Kidney (tissue), 14 donors: Measurements from ENCODE around the gene PLA2G2D. TPM values are rescaled to one million over a fixed set of nuclear protein-coding genes. Genes with fewer than 3 reads are reported as not detected.

Source experiments
- DNase-seq, 5 donors: peaks; one replicate each; pipeline ENCODE4 v3.0.0-alpha.2; 2013 to 2020
- FAIRE-seq: peaks from 2 replicates; lab custom pipeline; 2012; peaks lifted over from hg19 to GRCh38; lab: Jason Lieb, UNC
- H3K27ac ChIP-seq, 2 donors: one replicate each; pipeline ENCODE4 v1.7.0; 2013; ENCODE audit warnings: low read depth in 2 of 2, low read length in 2 of 2, inconsistent platforms in 1 of 2
- H3K27me3 ChIP-seq: one replicate; pipeline ENCODE4 v1.7.1; 2013; ENCODE audit warnings: low read length, inconsistent platforms; ENCODE audit not compliant: control insufficient read depth, insufficient read depth
- H3K36me3 ChIP-seq, 3 donors: one replicate each; pipeline versions ENCODE4 v1.7.0 to v1.7.1; 2013; ENCODE audit warnings: low read length in 3 of 3, control low read depth in 1 of 3, inconsistent platforms in 1 of 3; ENCODE audit not compliant: insufficient read depth in 3 of 3, control insufficient read depth in 2 of 3
- H3K4me1 ChIP-seq, 3 donors: one replicate each; pipeline versions ENCODE4 v1.7.0 to v1.7.1; 2013; ENCODE audit warnings: low read length in 3 of 3, inconsistent platforms in 1 of 3, low read depth in 1 of 3; ENCODE audit not compliant: control insufficient read depth in 2 of 3, insufficient read depth in 2 of 3
- H3K4me3 ChIP-seq, 3 donors: one replicate each; pipeline versions ENCODE4 v1.7.0 to v1.8.1; 2013; ENCODE audit warnings: low read length in 3 of 3, control low read depth in 1 of 3, inconsistent platforms in 1 of 3
- H3K9ac ChIP-seq, 3 donors: one replicate each; pipeline versions ENCODE4 v1.7.0 to v1.7.1; 2013; ENCODE audit warnings: low read length in 3 of 3, control low read depth in 1 of 3, inconsistent platforms in 1 of 3
- H3K9me3 ChIP-seq, 3 donors: one replicate each; pipeline versions ENCODE4 v1.7.0 to v1.7.1; 2013; ENCODE audit warnings: low read length in 3 of 3, control low read depth in 1 of 3, inconsistent platforms in 1 of 3; ENCODE audit not compliant: control insufficient read depth in 2 of 3, insufficient read depth in 1 of 3
- intact Hi-C: fragments of 100-400 bp; cut with DNase I; formaldehyde crosslinking; loops from one replicate; pipeline ENCODE4 v1.11.1; 2022
- polyA plus RNA-seq: library from polyadenylated mRNA; stranded (reverse); fragments of 350-450 nt; fragmentation: Illumina TruSeq; extraction: RNeasy Lipid Tissue Mini Kit (QIAGEN cat#74804); gene quantifications from one replicate; pipeline ENCODE4 v1.2.3, GENCODE V29; 2014; ENCODE audit warnings: low read depth, low replicate concordance; ENCODE audit not compliant: insufficient read depth
- total RNA-seq: library from RNA; stranded (reverse); fragmentation: NEBNext Ultra II Directional; extraction: Animal tissue kit (Norgen Biotek cat#: 25700); gene quantifications from one replicate; pipeline ENCODE4 v1.2.1, GENCODE V29; 2021
- TF ChIP-seq, protein P1 (sequence below): IDR thresholded peaks from 3 replicates; pipeline ENCODE4 v1.5.1; 2012; ENCODE audit warnings: mild to moderate bottlenecking, moderate library complexity, borderline replicate concordance; ENCODE audit not compliant: insufficient read depth; ENCODE audit errors: extremely low read depth
- donor health status: control.
- donor health status: control.
- donor health status: control.
- donor health status: control.
- donor health status: control.
- donor health status: DM: yes; HTN: yes; CAD: no.
- donor health status: Normal renal cell carcinoma (clear cell type).

PLA2G2D gene
- total and polyA plus RNA-seq, 2 donors from 2014 or later = 1.1 TPM; not detected in 1

GRCh38 chr1:20107351-20107750, 12.0 kb downstream of the PLA2G2D start:
- Histone ChIP-seq H3K4me1 (no peaks in the 10 kb centered on the region), H3K27me3 (no peaks in the 10 kb centered on the region), H3K9me3 (no peaks in the 10 kb centered on the region), H3K9ac (no peak overlapping the region), H3K4me3 (no peak overlapping the region), H3K36me3 (no peaks in the 10 kb centered on the region), H3K27ac (no peak overlapping the region)
- FAIRE-seq (no peak), DNase-seq (no peak)
- intact Hi-C loops = no loop called here
- TF ChIP-seq, protein P1, sequence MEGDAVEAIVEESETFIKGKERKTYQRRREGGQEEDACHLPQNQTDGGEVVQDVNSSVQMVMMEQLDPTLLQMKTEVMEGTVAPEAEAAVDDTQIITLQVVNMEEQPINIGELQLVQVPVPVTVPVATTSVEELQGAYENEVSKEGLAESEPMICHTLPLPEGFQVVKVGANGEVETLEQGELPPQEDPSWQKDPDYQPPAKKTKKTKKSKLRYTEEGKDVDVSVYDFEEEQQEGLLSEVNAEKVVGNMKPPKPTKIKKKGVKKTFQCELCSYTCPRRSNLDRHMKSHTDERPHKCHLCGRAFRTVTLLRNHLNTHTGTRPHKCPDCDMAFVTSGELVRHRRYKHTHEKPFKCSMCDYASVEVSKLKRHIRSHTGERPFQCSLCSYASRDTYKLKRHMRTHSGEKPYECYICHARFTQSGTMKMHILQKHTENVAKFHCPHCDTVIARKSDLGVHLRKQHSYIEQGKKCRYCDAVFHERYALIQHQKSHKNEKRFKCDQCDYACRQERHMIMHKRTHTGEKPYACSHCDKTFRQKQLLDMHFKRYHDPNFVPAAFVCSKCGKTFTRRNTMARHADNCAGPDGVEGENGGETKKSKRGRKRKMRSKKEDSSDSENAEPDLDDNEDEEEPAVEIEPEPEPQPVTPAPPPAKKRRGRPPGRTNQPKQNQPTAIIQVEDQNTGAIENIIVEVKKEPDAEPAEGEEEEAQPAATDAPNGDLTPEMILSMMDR = no peak

DNA sequence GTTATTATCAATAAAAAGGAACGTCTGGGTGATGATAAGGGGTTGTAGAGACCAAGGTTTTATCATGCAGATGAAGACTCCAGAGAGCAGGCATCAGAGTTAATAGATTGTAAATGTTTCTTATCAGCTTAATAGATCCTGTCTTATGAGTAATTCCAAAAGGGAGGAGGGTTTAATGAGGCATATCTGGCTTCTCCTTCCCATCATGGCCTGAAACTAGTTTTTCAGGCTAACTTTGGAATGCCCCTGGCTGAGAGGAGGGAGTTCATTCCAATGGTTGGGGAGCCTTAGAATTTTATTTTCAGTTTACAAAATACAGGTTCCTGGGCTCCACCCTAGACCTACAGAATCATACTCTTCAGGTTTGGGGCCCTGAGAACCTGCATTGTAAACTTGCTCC, 13.5 kb downstream of the PLA2G2D start:
- TF ChIP-seq, protein P1 = no peak
- H3K27me3 ChIP-seq = no peaks in the 10 kb centered on the region
- H3K27ac ChIP-seq = no peak overlapping the region
- FAIRE-seq (no peak), DNase-seq (peak in 2 of 5 donors; percentile 26 to 43)
- H3K9ac ChIP-seq = no peak overlapping the region
- no peaks in the 10 kb centered on the region for H3K9me3 ChIP-seq
- H3K4me1 ChIP-seq = no peaks in the 10 kb centered on the region
- intact Hi-C loops = no loop called here
- H3K36me3 ChIP-seq = no peaks in the 10 kb centered on the region
- H3K4me3 ChIP-seq = no peak overlapping the region

- Histone ChIP-seq H3K4me3 (no peak overlapping the region), H3K9ac (no peak overlapping the region), H3K27me3 (no peaks in the 10 kb centered on the region), H3K27ac (no peak overlapping the region), H3K9me3 (no peaks in the 10 kb centered on the region), H3K4me1 (no peaks in the 10 kb centered on the region), H3K36me3 (no peaks in the 10 kb centered on the region)
- TF ChIP-seq, protein P1 = no peak
- FAIRE-seq (no peak), DNase-seq (peak in 2 of 5 donors; percentile 8 to 38)
- intact Hi-C loops = no loop called here
These were observed 16.5 kb downstream of the PLA2G2D start for GRCh38 chr1:20102875-20103274.
